Measurements from ENCODE around the gene CNIH3.

DNA sequence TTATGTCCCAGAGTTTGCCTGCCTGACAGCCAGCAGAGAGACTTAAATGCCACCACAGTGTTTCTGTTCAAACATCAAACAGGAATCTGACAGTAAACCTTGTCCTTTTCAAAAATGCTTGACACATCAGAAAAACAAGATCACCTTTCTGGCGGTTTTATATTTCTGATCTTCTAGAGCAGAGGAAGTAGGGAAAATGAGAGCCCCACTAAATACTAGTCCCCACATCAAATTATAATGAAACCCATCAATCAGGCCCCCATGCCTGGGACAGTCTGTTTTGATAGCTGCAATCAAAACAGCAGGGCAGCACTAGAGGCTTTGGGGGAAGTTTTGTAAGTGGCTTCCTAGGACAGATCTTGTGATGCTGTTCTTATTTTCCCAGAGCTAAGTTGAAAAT is 129.3 kb downstream of the CNIH3 start:
- TF ChIP-seq, protein P1, sequence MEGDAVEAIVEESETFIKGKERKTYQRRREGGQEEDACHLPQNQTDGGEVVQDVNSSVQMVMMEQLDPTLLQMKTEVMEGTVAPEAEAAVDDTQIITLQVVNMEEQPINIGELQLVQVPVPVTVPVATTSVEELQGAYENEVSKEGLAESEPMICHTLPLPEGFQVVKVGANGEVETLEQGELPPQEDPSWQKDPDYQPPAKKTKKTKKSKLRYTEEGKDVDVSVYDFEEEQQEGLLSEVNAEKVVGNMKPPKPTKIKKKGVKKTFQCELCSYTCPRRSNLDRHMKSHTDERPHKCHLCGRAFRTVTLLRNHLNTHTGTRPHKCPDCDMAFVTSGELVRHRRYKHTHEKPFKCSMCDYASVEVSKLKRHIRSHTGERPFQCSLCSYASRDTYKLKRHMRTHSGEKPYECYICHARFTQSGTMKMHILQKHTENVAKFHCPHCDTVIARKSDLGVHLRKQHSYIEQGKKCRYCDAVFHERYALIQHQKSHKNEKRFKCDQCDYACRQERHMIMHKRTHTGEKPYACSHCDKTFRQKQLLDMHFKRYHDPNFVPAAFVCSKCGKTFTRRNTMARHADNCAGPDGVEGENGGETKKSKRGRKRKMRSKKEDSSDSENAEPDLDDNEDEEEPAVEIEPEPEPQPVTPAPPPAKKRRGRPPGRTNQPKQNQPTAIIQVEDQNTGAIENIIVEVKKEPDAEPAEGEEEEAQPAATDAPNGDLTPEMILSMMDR (IDR thresholded peaks at IDR 0.05) = no peak
- no peak for TF ChIP-seq EZH2 (IDR thresholded peaks at IDR 0.05)
- TF ChIP-seq EZH2phosphoT487 (IDR thresholded peaks at IDR 0.05) = no peak
